Prostate gland (tissue), 2 donors: Measurements from ENCODE around the gene WNT5A. TPM values are rescaled to one million over a fixed set of nuclear protein-coding genes. Genes with fewer than 3 reads are reported as not detected.

Experiments used
- DNase-seq: peaks from one replicate; pipeline ENCODE4 v3.0.0-alpha.2; 2019; ENCODE audit warnings: low spot score
- H3K27ac ChIP-seq, 2 donors: fragments of 200-600 bp; sonication (generic); 2 replicates each; pipeline ENCODE4 v1.5.1; 2017 to 2019
- H3K27me3 ChIP-seq: fragments of 200-600 bp; sonication (generic); replicated peaks from 2 replicates; pipeline ENCODE4 v1.5.1; 2019; ENCODE audit not compliant: insufficient read depth
- H3K36me3 ChIP-seq, 2 donors: fragments of 200-600 bp; sonication (generic); 1 replicate in 1 of 2; 2 replicates in 1 of 2; pipeline versions ENCODE4 v1.5.1 to v1.8.1; 2017 to 2019
- H3K4me1 ChIP-seq: fragments of 200-600 bp; sonication (generic); replicated peaks from 2 replicates; pipeline ENCODE4 v1.5.1; 2019
- H3K4me3 ChIP-seq, 2 donors: fragments of 200-600 bp; sonication (generic); 2 replicates each; pipeline ENCODE4 v1.5.1; 2017 to 2019
- H3K9me3 ChIP-seq: fragments of 200-600 bp; sonication (generic); 2 replicates; pipeline ENCODE4 v1.5.1; 2017
- POLR2A ChIP-seq: fragments of 450-650 bp; IDR thresholded peaks from one replicate; pipeline ENCODE4 v1.6.1; 2016; ENCODE audit warnings: antibody characterized with exemption, mild to moderate bottlenecking
- POLR2AphosphoS5 ChIP-seq: sonication (generic); formaldehyde crosslinking; IDR thresholded peaks from one replicate; pipeline ENCODE4 v1.6.1; 2017; ENCODE audit warnings: antibody characterized with exemption
- WGBS: methylation state at CpG from one replicate; pipeline ENCODE4 v1.1.5; 2018; 5-methylcytosine and 5-hydroxymethylcytosine counted together
- intact Hi-C: fragments of 100-400 bp; cut with DNase I; formaldehyde crosslinking; loops from one replicate; pipeline ENCODE4 v1.14.2; 2022
- total RNA-seq, 2 donors: library from RNA; depleted of rRNA; stranded (reverse); fragments of >200 nt; gene quantifications; one replicate each; pipeline ENCODE4 v1.1.0, GENCODE V29; 2016
- TF ChIP-seq, protein P1 (sequence below), 4 experiments: fragments of 200-600 bp in 2 of 4; fragments of 450-650 bp in 2 of 4; sonication (generic) in 2 of 4; IDR thresholded peaks; 1 replicate in 3 of 4; 2 replicates in 1 of 4; pipeline ENCODE4 v1.5.1; 2016 to 2019; ENCODE audit warnings: antibody characterized with exemption in 4 of 4, mild to moderate bottlenecking in 2 of 4, moderate library complexity in 2 of 4

The WNT5A gene
- total RNA-seq, 2 donors from 2014 or later: 9.5 to 14.3 TPM

- Histone ChIP-seq H3K27me3 (no peaks in the 10 kb centered on the region), H3K27ac (no peak overlapping the region), H3K4me1 (no peaks in the 10 kb centered on the region), H3K9me3 (no peaks in the 10 kb centered on the region), H3K4me3 (no peak overlapping the region), H3K36me3 (no peaks in the 10 kb centered on the region)
- DNase-seq: no peak
- WGBS: 41% methylated on average over 14 of the region's 14 CpGs
- TF ChIP-seq POLR2AphosphoS5 (no peak), POLR2A (no peak)
- intact Hi-C loops: no loop called here
These were observed 28.6 kb upstream of the WNT5A start for GRCh38 chr3:55515550-55516246.

GRCh38 chr3:55514962-55515361 is 27.9 kb upstream of the WNT5A start:
- Histone ChIP-seq H3K36me3 (no peaks in the 10 kb centered on the region), H3K27me3 (no peaks in the 10 kb centered on the region), H3K4me1 (no peaks in the 10 kb centered on the region), H3K27ac (no peak overlapping the region), H3K9me3 (no peaks in the 10 kb centered on the region), H3K4me3 (no peak overlapping the region)
- no peak for DNase-seq
- 80% methylated on average over 3 of the region's 3 CpGs for WGBS
- intact Hi-C loops: no loop called here
- TF ChIP-seq POLR2A: no peak
- no peak for TF ChIP-seq POLR2AphosphoS5
- TF ChIP-seq, protein P1, sequence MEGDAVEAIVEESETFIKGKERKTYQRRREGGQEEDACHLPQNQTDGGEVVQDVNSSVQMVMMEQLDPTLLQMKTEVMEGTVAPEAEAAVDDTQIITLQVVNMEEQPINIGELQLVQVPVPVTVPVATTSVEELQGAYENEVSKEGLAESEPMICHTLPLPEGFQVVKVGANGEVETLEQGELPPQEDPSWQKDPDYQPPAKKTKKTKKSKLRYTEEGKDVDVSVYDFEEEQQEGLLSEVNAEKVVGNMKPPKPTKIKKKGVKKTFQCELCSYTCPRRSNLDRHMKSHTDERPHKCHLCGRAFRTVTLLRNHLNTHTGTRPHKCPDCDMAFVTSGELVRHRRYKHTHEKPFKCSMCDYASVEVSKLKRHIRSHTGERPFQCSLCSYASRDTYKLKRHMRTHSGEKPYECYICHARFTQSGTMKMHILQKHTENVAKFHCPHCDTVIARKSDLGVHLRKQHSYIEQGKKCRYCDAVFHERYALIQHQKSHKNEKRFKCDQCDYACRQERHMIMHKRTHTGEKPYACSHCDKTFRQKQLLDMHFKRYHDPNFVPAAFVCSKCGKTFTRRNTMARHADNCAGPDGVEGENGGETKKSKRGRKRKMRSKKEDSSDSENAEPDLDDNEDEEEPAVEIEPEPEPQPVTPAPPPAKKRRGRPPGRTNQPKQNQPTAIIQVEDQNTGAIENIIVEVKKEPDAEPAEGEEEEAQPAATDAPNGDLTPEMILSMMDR (IDR thresholded peaks at IDR 0.05): no peak

GRCh38 chr3:55512571-55513343 is 25.7 kb upstream of the WNT5A start:
- WGBS: 67% methylated on average over 11 of the region's 11 CpGs
- intact Hi-C loops: no loop called here

GRCh38 chr3:55511895-55512570 is 24.9 kb upstream of the WNT5A start:
- H3K27ac ChIP-seq: no peak overlapping the region
- no peak for DNase-seq
- no peaks in the 10 kb centered on the region for H3K9me3 ChIP-seq
- intact Hi-C loops: no loop called here
- 27% methylated on average over 7 of the region's 7 CpGs for WGBS
- no peak overlapping the region for H3K4me3 ChIP-seq
- no peaks in the 10 kb centered on the region for H3K27me3 ChIP-seq
- H3K4me1 ChIP-seq: no peaks in the 10 kb centered on the region
- TF ChIP-seq POLR2AphosphoS5: no peak
- TF ChIP-seq, protein P1 (IDR thresholded peaks at IDR 0.05): no peak
- H3K36me3 ChIP-seq: no peaks in the 10 kb centered on the region

More at GRCh38 chr3:55512571-55513343, 25.7 kb upstream of the WNT5A start:
- Histone ChIP-seq H3K9me3 (no peaks in the 10 kb centered on the region), H3K27me3 (no peaks in the 10 kb centered on the region), H3K4me1 (no peaks in the 10 kb centered on the region), H3K27ac (no peak overlapping the region), H3K36me3 (no peaks in the 10 kb centered on the region), H3K4me3 (no peak overlapping the region)
- no peak for TF ChIP-seq POLR2A
- no peak for TF ChIP-seq POLR2AphosphoS5
- TF ChIP-seq, protein P1 (IDR thresholded peaks at IDR 0.05): no peak
- DNase-seq: no peak

DNA sequence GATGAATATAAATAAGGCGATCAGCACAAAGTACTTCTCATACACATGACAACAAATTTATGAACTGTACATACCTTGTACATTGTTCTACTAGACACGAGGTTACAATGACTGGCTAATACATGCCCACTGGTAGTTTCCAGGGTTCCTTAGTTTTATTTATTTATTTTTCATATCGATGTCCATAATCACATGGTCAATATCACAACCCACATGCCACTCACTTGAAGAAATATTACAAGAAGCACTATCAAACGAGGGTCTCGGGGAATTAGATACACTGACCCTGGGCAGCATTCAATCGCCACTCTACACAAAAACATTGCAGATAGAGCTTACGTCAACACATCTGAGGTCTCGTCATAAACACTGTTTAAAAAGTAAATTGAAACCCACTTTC is 21.2 kb upstream of the WNT5A start:
- Histone ChIP-seq H3K27me3 (no peaks in the 10 kb centered on the region), H3K4me1 (no peaks in the 10 kb centered on the region), H3K4me3 (no peak overlapping the region), H3K9me3 (no peaks in the 10 kb centered on the region), H3K36me3 (no peaks in the 10 kb centered on the region), H3K27ac (no peak overlapping the region)
- no peak for DNase-seq
- intact Hi-C loops: no loop called here
- no peak for TF ChIP-seq POLR2A
- TF ChIP-seq, protein P1 (IDR thresholded peaks at IDR 0.05): no peak
- no peak for TF ChIP-seq POLR2AphosphoS5
- WGBS: 87% methylated on average over 8 of the region's 8 CpGs
